ENCODE results near the gene ABHD16A. TPM values are rescaled to one million over a fixed set of nuclear protein-coding genes. Genes with fewer than 3 reads are reported as not detected.

ABHD16A gene
- total RNA-seq, 1 donor from 2014 or later: 54.7 TPM

DNA sequence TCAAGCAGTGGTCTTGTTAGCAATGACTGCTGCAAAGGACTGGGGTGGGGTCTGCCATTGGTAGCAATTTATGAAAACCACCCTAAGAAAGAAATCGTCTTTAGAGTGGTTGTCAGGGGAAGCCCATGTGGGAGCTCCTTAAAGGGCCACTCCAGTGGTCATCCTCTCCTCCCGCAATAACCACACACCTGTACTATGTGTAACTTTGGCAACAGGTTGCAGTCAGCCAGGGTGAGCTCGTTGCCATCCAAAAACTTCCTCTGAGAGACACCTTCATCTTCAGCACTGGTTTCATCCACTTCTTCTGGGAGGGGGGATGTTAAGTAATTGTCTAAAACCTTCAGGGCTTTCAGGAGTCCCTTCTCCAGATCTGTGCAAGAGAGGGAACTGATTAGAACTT, 28.9 kb upstream of the ABHD16A start:
- TF ChIP-seq, protein P1, sequence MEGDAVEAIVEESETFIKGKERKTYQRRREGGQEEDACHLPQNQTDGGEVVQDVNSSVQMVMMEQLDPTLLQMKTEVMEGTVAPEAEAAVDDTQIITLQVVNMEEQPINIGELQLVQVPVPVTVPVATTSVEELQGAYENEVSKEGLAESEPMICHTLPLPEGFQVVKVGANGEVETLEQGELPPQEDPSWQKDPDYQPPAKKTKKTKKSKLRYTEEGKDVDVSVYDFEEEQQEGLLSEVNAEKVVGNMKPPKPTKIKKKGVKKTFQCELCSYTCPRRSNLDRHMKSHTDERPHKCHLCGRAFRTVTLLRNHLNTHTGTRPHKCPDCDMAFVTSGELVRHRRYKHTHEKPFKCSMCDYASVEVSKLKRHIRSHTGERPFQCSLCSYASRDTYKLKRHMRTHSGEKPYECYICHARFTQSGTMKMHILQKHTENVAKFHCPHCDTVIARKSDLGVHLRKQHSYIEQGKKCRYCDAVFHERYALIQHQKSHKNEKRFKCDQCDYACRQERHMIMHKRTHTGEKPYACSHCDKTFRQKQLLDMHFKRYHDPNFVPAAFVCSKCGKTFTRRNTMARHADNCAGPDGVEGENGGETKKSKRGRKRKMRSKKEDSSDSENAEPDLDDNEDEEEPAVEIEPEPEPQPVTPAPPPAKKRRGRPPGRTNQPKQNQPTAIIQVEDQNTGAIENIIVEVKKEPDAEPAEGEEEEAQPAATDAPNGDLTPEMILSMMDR (IDR thresholded peaks at IDR 0.05; ENCODE audit: unreplicated experiment): no peak
- Mint-ChIP-seq H3K4me3 (ENCODE audit: unreplicated experiment) (peak overlapping the region; percentile 15), H3K27ac (ENCODE audit: unreplicated experiment) (no peak overlapping the region), H3K9me3 (ENCODE audit: unreplicated experiment) (no peaks in the 10 kb centered on the region), H3K27me3 (ENCODE audit: unreplicated experiment) (peaks cover 15% of the 10 kb centered on the region), H3K4me1 (ENCODE audit: unreplicated experiment) (peaks cover 45% of the 10 kb centered on the region), H3K36me3 (ENCODE audit: low read depth, unreplicated experiment) (peaks cover 35% of the 10 kb centered on the region)
- DNase-seq (ENCODE audit: low spot score): no peak

DNA sequence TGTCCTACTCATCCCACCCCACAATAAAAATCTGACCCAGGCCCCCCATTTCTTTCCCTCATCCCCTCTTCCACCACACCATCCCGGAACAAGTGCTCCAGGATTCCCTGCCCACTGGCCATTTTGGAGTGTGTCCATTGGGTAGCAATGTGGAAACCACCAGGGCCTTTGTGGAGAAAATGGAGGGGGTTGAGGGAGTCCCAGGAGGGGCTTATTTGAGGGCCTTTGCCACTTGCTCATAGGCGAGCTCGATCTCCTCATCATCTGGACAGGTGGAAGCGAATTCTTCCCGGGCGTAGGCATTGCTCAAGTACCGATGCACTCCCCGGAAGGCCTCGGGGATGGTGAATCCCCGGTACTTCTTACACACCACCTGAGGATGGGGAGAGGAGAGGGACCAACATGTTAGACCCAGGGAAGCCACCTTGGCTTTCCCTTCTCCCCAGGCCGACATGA, 27.5 kb upstream of the ABHD16A start:
- Mint-ChIP-seq H3K27ac (ENCODE audit: unreplicated experiment) (peak overlapping the region; percentile 91), H3K36me3 (ENCODE audit: low read depth, unreplicated experiment) (peaks cover 44% of the 10 kb centered on the region), H3K4me1 (ENCODE audit: unreplicated experiment) (peaks cover 49% of the 10 kb centered on the region), H3K9me3 (ENCODE audit: unreplicated experiment) (no peaks in the 10 kb centered on the region), H3K4me3 (ENCODE audit: unreplicated experiment) (peak overlapping the region; percentile 98), H3K27me3 (ENCODE audit: unreplicated experiment) (peaks cover 16% of the 10 kb centered on the region)
- TF ChIP-seq, protein P1 (IDR thresholded peaks at IDR 0.05; ENCODE audit: unreplicated experiment): no peak
- no peak for DNase-seq (ENCODE audit: low spot score)

DNA sequence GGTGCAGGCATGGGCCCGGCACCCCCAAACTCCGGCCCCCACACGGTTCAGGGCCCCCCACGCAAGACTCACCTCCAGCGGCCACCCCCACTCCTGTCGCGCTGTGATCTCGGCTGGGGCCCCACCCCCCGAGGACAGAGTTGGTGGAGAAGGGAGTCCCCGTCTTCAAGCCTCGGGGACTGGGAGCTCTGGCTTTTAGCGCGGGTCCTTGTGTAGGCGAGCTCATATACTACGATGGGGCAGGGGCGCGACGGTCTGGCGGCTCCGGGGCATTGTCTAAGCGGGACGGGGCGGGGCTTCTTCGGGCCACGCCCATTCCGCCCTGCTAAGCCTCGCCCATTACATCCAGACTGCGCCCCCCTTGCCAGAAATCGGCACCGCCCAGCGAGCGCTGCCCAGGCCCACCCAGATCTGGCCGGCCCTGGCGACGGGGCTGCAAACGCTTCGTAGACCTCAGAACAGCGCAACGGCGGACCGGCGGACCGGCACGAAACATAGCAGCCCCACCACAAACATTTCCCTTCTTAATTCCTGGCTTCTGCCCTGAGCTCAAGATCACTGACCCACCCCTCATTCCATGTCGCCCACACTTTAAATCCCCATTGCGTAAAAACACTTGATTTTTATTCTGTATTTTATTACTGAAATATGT, 27.0 kb upstream of the ABHD16A start:
- peaks cover 44% of the 10 kb centered on the region for H3K4me1 Mint-ChIP-seq (ENCODE audit: unreplicated experiment)
- peaks cover 43% of the 10 kb centered on the region for H3K36me3 Mint-ChIP-seq (ENCODE audit: low read depth, unreplicated experiment)
- H3K27ac Mint-ChIP-seq (ENCODE audit: unreplicated experiment): peak overlapping the region; percentile 91
- peak; percentile 92 for DNase-seq (ENCODE audit: low spot score)
- no peaks in the 10 kb centered on the region for H3K9me3 Mint-ChIP-seq (ENCODE audit: unreplicated experiment)
- TF ChIP-seq, protein P1 (IDR thresholded peaks at IDR 0.05; ENCODE audit: unreplicated experiment): no peak
- peak overlapping the region; percentile 98 for H3K4me3 Mint-ChIP-seq (ENCODE audit: unreplicated experiment)
- H3K27me3 Mint-ChIP-seq (ENCODE audit: unreplicated experiment): peaks cover 16% of the 10 kb centered on the region

DNA sequence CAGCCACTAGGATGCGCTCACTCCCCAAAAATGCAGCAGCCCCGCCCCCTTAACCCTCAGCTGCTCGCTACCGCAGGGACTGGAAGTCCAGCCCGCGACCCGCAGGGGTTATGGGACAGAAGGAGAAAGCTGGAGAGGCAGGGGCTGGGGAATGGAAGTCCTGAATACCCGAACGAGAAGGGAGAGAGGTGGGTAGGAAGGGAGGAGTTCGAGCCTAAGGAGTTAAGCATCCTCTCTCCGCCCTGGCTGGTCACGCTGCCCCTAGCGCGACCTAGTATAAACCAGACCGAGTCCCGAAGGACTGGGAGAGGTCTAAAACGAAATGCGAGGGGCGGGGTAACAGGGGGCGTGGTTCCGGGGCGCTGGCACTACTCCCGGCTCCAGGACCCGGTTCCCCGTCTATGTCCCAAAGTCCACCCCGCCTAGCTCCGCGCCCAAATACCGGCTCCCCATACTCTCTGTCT, 26.4 kb upstream of the ABHD16A start:
- Mint-ChIP-seq H3K27me3 (ENCODE audit: unreplicated experiment) (peaks cover 14% of the 10 kb centered on the region), H3K4me3 (ENCODE audit: unreplicated experiment) (peak overlapping the region; percentile 98), H3K36me3 (ENCODE audit: low read depth, unreplicated experiment) (peaks cover 43% of the 10 kb centered on the region), H3K27ac (ENCODE audit: unreplicated experiment) (peak overlapping the region; percentile 91), H3K4me1 (ENCODE audit: unreplicated experiment) (peaks cover 44% of the 10 kb centered on the region), H3K9me3 (ENCODE audit: unreplicated experiment) (no peaks in the 10 kb centered on the region)
- TF ChIP-seq, protein P1 (IDR thresholded peaks at IDR 0.05; ENCODE audit: unreplicated experiment): no peak
- DNase-seq (ENCODE audit: low spot score): peak; percentile 72

DNA sequence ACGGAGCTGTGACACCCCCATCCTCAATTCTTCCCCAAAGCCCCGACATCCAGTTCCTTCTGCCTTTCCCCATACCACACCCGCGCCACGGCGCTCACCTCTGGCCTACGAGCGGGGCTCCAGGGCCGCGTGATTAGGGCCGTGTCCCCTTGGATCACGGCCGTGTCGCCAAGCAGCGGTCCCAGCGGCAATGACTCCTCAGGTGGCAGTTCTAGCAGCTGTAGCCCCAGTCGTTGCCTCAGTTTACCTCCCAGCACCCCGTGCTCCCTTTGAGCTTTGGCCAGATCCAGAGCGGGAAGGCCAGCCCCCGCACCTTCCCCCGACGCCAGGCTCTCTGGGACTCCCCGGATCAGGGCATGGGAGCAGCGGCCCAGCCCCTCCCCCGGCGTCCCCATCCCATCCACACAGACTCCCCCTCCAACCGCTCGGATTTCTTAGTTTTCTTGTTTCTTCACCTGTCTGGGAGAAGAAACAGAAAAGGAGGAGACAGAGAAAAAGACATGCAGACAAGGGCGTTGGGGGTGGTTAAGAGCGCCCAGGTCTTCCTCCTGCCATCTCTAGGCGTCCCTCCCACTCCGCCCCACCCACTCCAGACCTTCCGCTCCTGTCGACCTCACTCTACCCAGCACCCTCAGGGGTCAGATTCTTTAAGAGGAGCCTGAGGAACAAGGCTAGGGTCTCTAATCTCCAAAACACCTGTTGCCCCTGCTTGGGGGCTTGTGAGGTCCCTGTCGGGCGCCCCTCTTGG, 25.8 kb upstream of the ABHD16A start, which contains the start of gene DDAH2:
Gene DDAH2, minus strand, starts transcription at position 533 of the 748 bp plus-strand sequence. Its CDS starts 138 bp downstream, at position 395.
- peaks cover 11% of the 10 kb centered on the region for H3K27me3 Mint-ChIP-seq (ENCODE audit: unreplicated experiment)
- H3K36me3 Mint-ChIP-seq (ENCODE audit: low read depth, unreplicated experiment): peaks cover 43% of the 10 kb centered on the region
- H3K27ac Mint-ChIP-seq (ENCODE audit: unreplicated experiment): peak within 1 kb of the TSS; percentile 91
- no peak for DNase-seq (ENCODE audit: low spot score)
- peak within 1 kb of the TSS; percentile 98 for H3K4me3 Mint-ChIP-seq (ENCODE audit: unreplicated experiment)
- no peaks in the 10 kb centered on the region for H3K9me3 Mint-ChIP-seq (ENCODE audit: unreplicated experiment)
- TF ChIP-seq, protein P1 (IDR thresholded peaks at IDR 0.05; ENCODE audit: unreplicated experiment): no peak
- peaks cover 43% of the 10 kb centered on the region for H3K4me1 Mint-ChIP-seq (ENCODE audit: unreplicated experiment)
